Left ventricle myocardium superior (tissue), 1 donor: ENCODE results near the gene ANP32A. TPM values are rescaled to one million over a fixed set of nuclear protein-coding genes. Genes with fewer than 3 reads are reported as not detected.
A peak's percentile ranks its signal among the peaks of the same experiment; 100 is the strongest.

Experiments used
- ATAC-seq: fragments of 200-7000 bp; cut with Tn5 transposase; one replicate; pipeline ENCODE4 v1.9.1; 2020; ENCODE audit warnings: mild to moderate bottlenecking, moderate library complexity
- DNase-seq: peaks from one replicate; pipeline ENCODE4 v3.0.0-alpha.2; 2020
- intact Hi-C: fragments of 100-400 bp; cut with micrococcal nuclease; formaldehyde crosslinking; loops from one replicate; pipeline ENCODE4 v1.11.0; 2022
- total RNA-seq: library from RNA; stranded (reverse); fragmentation: NEBNext Ultra II Directional; extraction: Animal tissue kit (Norgen Biotek cat#: 25700); gene quantifications from one replicate; pipeline ENCODE4 v1.2.1, GENCODE V29; 2021
- donor health status: DM: no; HTN: yes; CAD: no; lungs with severe emphysema.

The ANP32A gene
- total RNA-seq, 1 donor from 2014 or later = 138 TPM

DNA sequence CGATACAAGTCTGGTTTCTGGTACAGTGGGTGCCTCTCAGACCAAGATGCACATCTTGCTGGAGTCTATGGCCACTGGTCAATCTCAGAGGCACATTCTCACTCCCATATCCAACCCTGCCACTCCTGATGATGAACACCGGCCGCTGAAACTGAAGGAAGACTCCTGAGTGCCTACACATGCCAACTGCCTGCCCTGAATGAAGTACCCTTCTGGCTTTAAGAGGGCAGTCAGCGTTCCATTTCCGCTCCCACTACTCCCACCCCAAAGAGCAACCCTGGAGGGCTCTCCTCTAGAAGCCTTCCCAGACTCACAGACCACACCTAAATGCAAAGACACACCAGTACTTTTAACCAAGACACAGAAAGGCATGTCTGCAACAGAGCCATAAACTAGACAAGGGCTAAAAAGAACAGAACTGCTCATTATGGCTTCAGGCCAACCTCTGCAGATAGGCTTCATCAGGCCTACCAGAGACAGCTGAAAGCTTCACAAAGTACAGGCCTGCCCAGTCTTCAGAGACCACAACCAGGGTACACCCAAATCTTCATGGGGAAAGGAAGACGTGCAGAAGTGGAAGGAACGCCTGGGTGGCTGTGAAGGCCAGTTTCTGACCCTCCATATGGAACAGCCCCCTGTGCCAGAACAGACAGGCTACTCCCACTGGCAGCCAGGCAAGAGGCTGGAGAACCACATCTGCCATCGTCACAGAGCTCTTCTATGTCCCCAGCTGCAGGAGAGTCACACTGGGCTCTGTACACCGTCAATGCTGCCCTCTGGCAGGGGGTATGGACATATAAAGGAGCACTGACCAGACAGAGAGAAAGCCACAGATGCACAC lies 14.3 kb downstream of the ANP32A start:
- no peak for DNase-seq
- peak; percentile 71 for ATAC-seq
- intact Hi-C loops = no loop called here

- ATAC-seq = no peak
- intact Hi-C loops = no loop called here
- no peak for DNase-seq
Observed at GRCh38 chr15:68802373-68802772, 18.3 kb downstream of the ANP32A start.

GRCh38 chr15:68801572-68802148 lies 19.0 kb downstream of the ANP32A start:
- intact Hi-C loops = no loop called here
- no peak for ATAC-seq
- DNase-seq = no peak

GRCh38 chr15:68800875-68801274 lies 19.8 kb downstream of the ANP32A start:
- DNase-seq = no peak
- intact Hi-C loops = no loop called here
- no peak for ATAC-seq

- intact Hi-C loops = no loop called here
- no peak for ATAC-seq
- DNase-seq = no peak
Observed at GRCh38 chr15:68798346-68799094, 22.2 kb downstream of the ANP32A start.

DNA sequence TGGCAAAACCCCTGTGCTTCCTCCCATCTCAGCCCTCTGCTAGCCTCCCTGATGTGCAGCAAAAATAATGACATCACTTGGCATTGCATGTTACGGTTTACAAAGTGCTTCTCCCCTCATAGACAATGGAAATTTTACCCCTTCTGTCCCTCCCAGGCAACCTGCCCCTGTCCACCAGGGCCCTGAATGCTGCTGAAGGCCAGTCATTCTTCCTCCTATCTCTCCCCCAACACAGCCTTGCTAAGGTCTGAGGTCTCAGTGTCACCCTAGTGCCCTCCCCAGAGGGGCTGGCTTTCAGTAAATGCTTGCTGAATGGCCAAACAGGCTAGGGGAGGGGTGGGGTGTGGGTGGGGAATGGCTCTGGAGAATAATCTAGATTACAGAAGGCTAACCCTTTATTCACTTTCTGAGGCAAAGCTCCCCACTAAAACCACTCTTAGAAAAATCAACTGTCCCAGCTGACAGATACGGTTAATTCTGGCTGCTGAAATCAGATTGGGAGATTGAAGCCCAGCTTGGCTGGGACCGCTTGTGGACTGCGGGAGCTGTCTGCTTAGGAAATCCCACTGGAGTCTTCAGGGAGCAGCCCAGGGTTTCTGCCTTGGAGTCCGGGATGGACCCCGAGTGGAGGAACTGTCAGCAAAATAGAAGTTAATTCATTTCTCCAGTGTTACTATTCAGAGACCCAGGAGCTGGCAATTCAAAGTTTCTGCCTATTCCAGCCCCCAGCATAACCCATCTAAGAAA lies 22.9 kb downstream of the ANP32A start:
- no peak for DNase-seq
- ATAC-seq = peak; percentile 38
- intact Hi-C loops = no loop called here

DNA sequence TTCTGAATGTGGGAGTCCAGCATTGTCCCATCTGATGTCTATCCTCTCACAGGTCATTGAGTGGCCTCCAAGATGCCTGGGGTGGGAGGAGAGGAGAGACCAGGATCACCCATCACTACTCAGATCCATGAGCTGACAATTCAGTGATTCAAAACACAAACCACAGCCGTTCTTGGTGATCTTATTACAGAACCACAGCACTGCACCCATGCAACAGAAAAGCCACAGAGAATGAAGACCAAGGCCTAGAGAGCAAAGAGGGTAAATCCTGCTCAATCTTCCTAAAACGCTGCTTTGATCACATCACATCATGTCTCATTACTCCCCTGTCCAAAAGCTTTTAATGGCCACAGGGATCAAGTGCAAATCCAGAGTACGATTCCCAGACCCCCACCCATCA lies 23.5 kb downstream of the ANP32A start:
- DNase-seq = no peak
- intact Hi-C loops = no loop called here
- no peak for ATAC-seq

DNA sequence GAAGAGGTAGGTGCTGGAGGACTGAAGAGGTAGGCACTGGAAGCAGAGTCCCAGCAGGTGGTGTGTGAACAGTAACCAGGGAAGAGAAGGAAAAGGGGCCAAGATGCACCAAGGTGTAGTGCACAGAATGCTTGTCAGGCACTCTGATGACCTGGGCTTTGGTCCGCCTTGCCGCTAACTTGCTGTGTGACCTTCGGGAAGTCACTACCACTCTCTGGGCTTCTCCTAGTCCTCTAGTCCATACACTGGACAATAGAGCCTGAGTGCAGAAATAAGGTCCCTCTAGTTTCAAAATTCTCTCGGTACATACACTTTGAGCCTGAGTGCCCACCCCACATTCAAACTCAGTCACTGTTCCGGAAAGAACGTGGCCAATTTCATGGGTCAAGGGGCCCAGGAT lies 24.1 kb downstream of the ANP32A start:
- no peak for DNase-seq
- no peak for ATAC-seq
- intact Hi-C loops = no loop called here

- intact Hi-C loops = no loop called here
- ATAC-seq = peak; percentile 92
Observed at GRCh38 chr15:68795298-68795848, 25.3 kb downstream of the ANP32A start.

GRCh38 chr15:68794863-68795262 lies 25.8 kb downstream of the ANP32A start:
- peak; percentile 17 for ATAC-seq
- intact Hi-C loops = no loop called here
- no peak for DNase-seq

More at GRCh38 chr15:68795298-68795848, 25.3 kb downstream of the ANP32A start:
- peak; percentile 94 for DNase-seq

DNA sequence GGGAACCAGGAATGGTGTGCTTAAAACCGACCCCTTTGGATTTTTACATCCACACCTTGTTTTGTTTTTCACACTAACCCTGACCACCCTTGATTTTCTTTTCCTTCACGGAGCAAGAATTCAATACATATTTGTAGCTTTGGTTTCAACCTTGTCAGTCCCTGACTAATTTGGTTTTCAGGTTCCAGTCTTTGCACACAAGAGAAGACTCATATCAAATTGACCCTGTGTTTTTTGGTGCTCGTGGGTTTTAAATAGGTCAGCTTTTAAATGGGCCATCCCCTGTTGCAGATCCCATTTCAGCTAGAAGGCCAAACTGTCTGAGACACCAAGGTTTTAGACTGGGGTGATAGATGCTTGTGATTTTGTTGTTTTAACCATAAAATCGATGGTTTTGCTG lies 26.4 kb downstream of the ANP32A start:
- intact Hi-C loops = no loop called here
- DNase-seq = no peak
- no peak for ATAC-seq

DNA sequence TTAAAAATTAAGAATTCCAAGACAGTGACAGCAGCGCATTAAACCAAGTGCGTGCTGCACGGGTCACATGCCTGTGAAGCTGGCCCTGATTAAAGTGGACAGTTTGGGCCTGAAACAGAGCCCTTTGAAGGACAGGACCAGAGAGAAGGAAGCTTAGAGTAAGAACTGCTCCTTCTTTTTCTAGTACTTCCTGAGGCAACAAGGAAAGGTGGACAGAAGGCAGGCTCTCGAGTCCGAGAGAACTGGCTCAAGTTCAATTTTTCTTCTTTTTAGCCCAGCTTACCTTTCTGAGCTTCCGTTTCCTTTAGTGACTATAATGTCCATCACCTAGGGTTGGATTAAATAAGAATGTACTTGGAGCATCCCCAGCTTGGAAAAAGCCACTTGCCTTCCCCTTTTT lies 26.9 kb downstream of the ANP32A start:
- ATAC-seq (peak; percentile 0), DNase-seq (no peak)
- intact Hi-C loops = no loop called here

GRCh38 chr15:68792901-68793766 lies 27.6 kb downstream of the ANP32A start:
- ATAC-seq = peak; percentile 25
- intact Hi-C loops = no loop called here
- peak; percentile 67 for DNase-seq

DNA sequence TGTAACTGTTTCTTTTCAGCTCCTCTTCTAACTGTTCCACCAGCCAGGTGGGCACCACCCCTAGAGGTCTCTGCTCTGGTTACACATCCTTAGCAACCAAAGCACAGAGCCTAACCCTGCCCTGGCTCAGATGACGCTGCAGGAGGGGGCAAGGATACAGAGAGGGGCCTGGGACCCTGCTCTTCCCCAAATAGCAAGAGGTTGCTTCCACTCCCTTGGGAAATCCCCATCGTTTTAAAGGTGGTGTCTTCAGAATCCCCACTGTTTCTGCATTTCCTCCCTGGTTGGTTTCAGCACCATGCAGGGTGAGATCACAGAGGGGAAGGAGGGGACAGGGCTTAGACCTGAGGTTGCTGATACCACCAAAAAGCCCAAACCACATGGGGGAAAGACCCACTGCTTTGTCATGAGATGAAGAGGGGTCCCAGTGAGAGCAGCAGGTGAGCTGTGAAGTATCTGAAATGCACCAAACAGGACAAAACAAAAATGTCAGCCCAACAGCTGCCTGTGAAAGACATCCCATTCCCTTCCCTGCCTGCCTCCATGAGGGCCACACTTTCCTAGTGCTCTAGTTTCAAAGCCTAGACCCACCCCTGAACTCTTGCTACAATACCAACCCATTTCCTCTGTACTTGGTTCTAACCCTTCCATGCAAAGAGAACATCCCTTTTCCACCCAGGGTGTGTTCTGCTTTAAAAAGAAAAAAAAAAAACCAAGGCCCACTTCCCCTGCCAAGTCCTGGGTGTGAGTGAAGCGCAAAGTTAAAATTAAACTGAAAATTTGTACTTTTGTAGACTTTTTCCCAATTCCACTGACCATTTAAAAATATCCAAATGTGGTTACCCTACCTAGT lies 29.0 kb downstream of the ANP32A start:
- intact Hi-C loops = no loop called here
- no peak for ATAC-seq

DNA sequence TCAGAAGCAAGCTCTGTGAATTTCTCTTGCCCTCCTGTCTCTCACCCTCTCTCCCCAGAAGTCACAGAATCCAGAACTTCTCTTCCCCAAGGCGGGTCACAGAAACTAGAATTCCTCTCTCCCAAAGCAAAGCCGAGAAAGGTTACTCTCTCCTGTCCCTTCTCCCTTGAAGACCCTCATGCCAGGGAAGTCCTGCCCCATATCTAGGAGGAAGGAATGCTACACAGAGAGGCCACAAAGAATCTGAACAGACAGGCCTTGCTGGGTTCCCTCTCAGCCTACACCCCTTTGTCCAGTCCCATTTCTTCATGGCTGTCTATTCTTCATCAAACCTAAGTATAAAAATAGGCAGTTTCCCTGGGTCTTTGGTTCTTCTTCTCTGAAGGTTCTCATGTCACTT lies 29.8 kb downstream of the ANP32A start:
- no peak for ATAC-seq
- intact Hi-C loops = no loop called here
- DNase-seq = no peak

More for the DNA sequence above, 29.0 kb downstream of the ANP32A start:
- no peak for DNase-seq

DNA sequence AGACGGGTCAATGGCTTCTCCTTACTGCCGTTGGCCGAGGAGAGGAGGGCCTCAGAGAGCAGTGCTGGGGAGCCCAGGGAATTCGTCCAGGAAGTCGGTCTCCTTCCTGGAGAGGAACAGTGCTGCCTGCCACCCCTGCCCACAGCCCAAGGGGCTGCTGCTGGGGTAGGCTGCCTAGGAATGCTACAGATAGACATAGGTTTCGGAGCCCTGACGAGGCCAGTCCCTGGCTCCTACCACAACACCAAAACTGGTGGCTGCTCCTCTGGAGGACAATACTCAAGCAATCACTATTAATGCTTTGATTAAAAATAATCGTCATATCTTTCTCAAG lies 30.5 kb downstream of the ANP32A start:
- intact Hi-C loops = no loop called here
- no peak for DNase-seq
- no peak for ATAC-seq

- intact Hi-C loops = no loop called here
- DNase-seq (no peak), ATAC-seq (peak; percentile 12)
Observed at GRCh38 chr15:68789534-68790241, 31.0 kb downstream of the ANP32A start.
